Thoracic aorta (tissue), 2 donors: Measurements from ENCODE around the gene E2F1. TPM values are rescaled to one million over a fixed set of nuclear protein-coding genes. Genes with fewer than 3 reads are reported as not detected.

Experiments used
- ATAC-seq: fragments of 150-250 bp; one replicate; pipeline ENCODE4 v1.8.0; 2017; ENCODE audit warnings: low read depth; ENCODE audit not compliant: insufficient number of reproducible peaks, low FRiP score
- DNase-seq: peaks from one replicate; pipeline ENCODE4 v3.0.0-alpha.2; 2020; ENCODE audit warnings: low spot score
- H3K27ac ChIP-seq, 2 donors: fragments of 200-600 bp; sonication (generic); 1 replicate in 1 of 2; 2 replicates in 1 of 2; pipeline ENCODE4 v1.5.1; 2016; ENCODE audit warnings: mild to moderate bottlenecking in 2 of 2, moderate library complexity in 2 of 2
- H3K27me3 ChIP-seq: fragments of 200-600 bp; sonication (generic); replicated peaks from 2 replicates; pipeline ENCODE4 v1.6.0; 2016; ENCODE audit warnings: mild to moderate bottlenecking; ENCODE audit not compliant: insufficient read depth
- H3K36me3 ChIP-seq: fragments of 200-600 bp; sonication (generic); one replicate; pipeline ENCODE4 v1.5.1; 2016
- H3K4me1 ChIP-seq, 2 donors: fragments of 200-600 bp; sonication (generic); 1 replicate in 1 of 2; 2 replicates in 1 of 2; pipeline versions ENCODE4 v1.5.1 to v1.6.0; 2016; ENCODE audit warnings: low read depth in 2 of 2, mild to moderate bottlenecking in 1 of 2; ENCODE audit not compliant: control insufficient read depth in 1 of 2
- H3K4me3 ChIP-seq: fragments of 200-600 bp; sonication (generic); 2 replicates; pipeline ENCODE4 v1.5.1; 2016; ENCODE audit warnings: mild to moderate bottlenecking
- H3K9me3 ChIP-seq: fragments of 200-600 bp; sonication (generic); 2 replicates; pipeline ENCODE4 v1.5.1; 2016
- CTCF ChIP-seq: fragments of 200-600 bp; sonication (generic); IDR thresholded peaks from one replicate; pipeline ENCODE4 v1.5.1; 2019; ENCODE audit warnings: antibody characterized with exemption
- total RNA-seq, 2 donors: library from RNA; depleted of rRNA; stranded (reverse); fragments of >200 nt; gene quantifications; one replicate each; pipeline versions ENCODE4 v1.1.0 to v1.2.3, GENCODE V29; 2016

Gene E2F1
- total RNA-seq, 2 donors from 2014 or later, result 0.68 to 0.92 TPM

- Histone ChIP-seq H3K9me3 (no peaks in the 10 kb centered on the region), H3K27me3 (no peaks in the 10 kb centered on the region), H3K4me1 (peaks cover 24 to 76% of the 10 kb centered on the region in 2 donors), H3K4me3 (no peak overlapping the region), H3K36me3 (no peaks in the 10 kb centered on the region), H3K27ac (peak overlapping the region; percentile 27 to 29)
- no peak for DNase-seq
- no peak for TF ChIP-seq CTCF
- no peak for ATAC-seq
Observed at GRCh38 chr20:33669224-33669623, 17.0 kb downstream of the E2F1 start.

- DNase-seq (no peak), ATAC-seq (no peak)
- peak overlapping the region; percentile 88 to 93 for H3K27ac ChIP-seq
- no peaks in the 10 kb centered on the region for H3K9me3 ChIP-seq
- peak overlapping the region; percentile 85 for H3K4me3 ChIP-seq
- peaks cover 27 to 79% of the 10 kb centered on the region in 2 donors for H3K4me1 ChIP-seq
- no peaks in the 10 kb centered on the region for H3K36me3 ChIP-seq
- no peak for TF ChIP-seq CTCF
- no peaks in the 10 kb centered on the region for H3K27me3 ChIP-seq
Observed at GRCh38 chr20:33668466-33669155, 17.6 kb downstream of the E2F1 start.

GRCh38 chr20:33667676-33668465 lies 18.3 kb downstream of the E2F1 start:
- H3K4me1 ChIP-seq, result peaks cover 22 to 74% of the 10 kb centered on the region in 2 donors

GRCh38 chr20:33667245-33667675 lies 18.9 kb downstream of the E2F1 start:
- DNase-seq, result no peak
- H3K27me3 ChIP-seq, result no peaks in the 10 kb centered on the region
- peak overlapping the region; percentile 88 to 93 for H3K27ac ChIP-seq
- peak overlapping the region; percentile 85 for H3K4me3 ChIP-seq
- peaks cover 17 to 73% of the 10 kb centered on the region in 2 donors for H3K4me1 ChIP-seq
- H3K9me3 ChIP-seq, result no peaks in the 10 kb centered on the region
- no peak for TF ChIP-seq CTCF
- H3K36me3 ChIP-seq, result no peaks in the 10 kb centered on the region
- ATAC-seq, result no peak

More at GRCh38 chr20:33667676-33668465, 18.3 kb downstream of the E2F1 start:
- peak overlapping the region; percentile 88 to 93 for H3K27ac ChIP-seq
- H3K36me3 ChIP-seq, result no peaks in the 10 kb centered on the region
- DNase-seq (no peak), ATAC-seq (no peak)
- no peaks in the 10 kb centered on the region for H3K27me3 ChIP-seq
- no peaks in the 10 kb centered on the region for H3K9me3 ChIP-seq
- peak overlapping the region; percentile 85 for H3K4me3 ChIP-seq
- TF ChIP-seq CTCF, result peak; percentile 92
